ENCODE results near the gene EFNB3. TPM values are rescaled to one million over a fixed set of nuclear protein-coding genes. Genes with fewer than 3 reads are reported as not detected.

Gene EFNB3
- total RNA-seq, 1 experiment from 2014 or later, result 7.7 TPM

GRCh38 chr17:7716901-7717755, 12.1 kb downstream of the EFNB3 start, which contains the start of gene DNAH2:
Gene DNAH2 (plus strand): TSS chr17:7717744. CDS start chr17:7719735, 1,991 bp downstream.
- peak; percentile 88 for DNase-seq (ENCODE audit: low read depth)

- DNase-seq (ENCODE audit: low read depth), result no peak
Measured at GRCh38 chr17:7717756-7718350, 12.9 kb downstream of the EFNB3 start.

DNA sequence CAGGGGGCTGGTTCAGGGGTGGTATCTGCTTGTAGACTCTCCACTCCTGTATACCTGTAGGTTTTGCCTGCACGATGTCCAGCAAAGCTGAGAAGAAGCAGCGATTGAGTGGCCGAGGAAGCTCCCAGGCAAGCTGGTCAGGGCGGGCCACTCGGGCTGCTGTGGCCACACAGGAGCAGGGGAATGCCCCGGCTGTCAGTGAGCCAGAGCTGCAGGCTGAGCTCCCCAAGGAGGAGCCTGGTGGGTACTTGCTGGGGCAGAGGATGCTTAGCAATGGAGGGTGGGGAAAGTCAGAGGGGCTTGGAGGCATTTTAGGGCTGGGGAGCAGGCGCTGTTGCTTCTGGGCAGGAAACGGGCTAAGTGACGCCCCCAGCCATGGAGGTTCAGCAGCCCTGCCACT, 14.7 kb downstream of the EFNB3 start:
- DNase-seq (ENCODE audit: low read depth), result no peak

GRCh38 chr17:7720125-7720524, 15.1 kb downstream of the EFNB3 start:
- no peak for DNase-seq (ENCODE audit: low read depth)

- no peak for DNase-seq (ENCODE audit: low read depth)
Measured at GRCh38 chr17:7721612-7722011, 16.6 kb downstream of the EFNB3 start.

GRCh38 chr17:7727886-7728285, 22.9 kb downstream of the EFNB3 start:
- no peak for DNase-seq (ENCODE audit: low read depth)

GRCh38 chr17:7729816-7730215, 24.8 kb downstream of the EFNB3 start:
- no peak for DNase-seq (ENCODE audit: low read depth)

DNA sequence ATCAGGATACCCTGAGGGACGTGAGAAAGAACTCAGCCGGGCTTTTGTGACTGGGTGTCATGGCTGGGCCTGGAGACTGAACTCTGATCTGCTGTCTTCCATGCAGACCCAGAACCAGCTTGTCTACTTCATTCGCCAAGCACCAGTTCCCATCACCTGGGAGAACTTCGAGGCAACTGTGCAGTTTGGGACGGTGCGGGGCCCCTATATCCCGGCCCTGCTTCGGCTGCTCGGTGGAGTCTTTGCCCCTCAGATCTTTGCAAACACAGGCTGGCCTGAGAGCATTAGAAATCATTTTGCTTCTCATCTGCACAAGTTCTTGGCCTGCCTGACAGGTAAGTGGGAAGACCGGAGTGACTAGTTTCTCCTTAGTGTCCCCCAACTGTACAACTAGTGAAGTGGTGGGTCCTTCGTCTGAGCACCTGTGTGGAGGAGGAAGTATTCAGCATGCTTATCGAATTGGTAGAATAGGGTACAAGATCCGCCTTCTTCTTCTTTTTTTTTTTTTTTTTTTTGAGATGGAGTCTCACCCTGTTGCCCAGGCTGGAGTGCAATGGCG, 28.1 kb downstream of the EFNB3 start:
- DNase-seq (ENCODE audit: low read depth), result no peak

- DNase-seq (ENCODE audit: low read depth), result no peak
Measured at GRCh38 chr17:7737601-7738000, 32.6 kb downstream of the EFNB3 start.

GRCh38 chr17:7739746-7740145, 34.7 kb downstream of the EFNB3 start:
- DNase-seq (ENCODE audit: low read depth), result no peak

GRCh38 chr17:7740481-7741001, 35.5 kb downstream of the EFNB3 start:
- DNase-seq (ENCODE audit: low read depth), result no peak

GRCh38 chr17:7742729-7743128, 37.7 kb downstream of the EFNB3 start:
- DNase-seq (ENCODE audit: low read depth), result no peak

GRCh38 chr17:7744416-7744815, 39.4 kb downstream of the EFNB3 start:
- DNase-seq (ENCODE audit: low read depth), result no peak

- DNase-seq (ENCODE audit: low read depth), result peak; percentile 91
Measured at GRCh38 chr17:7745748-7746470, 40.9 kb downstream of the EFNB3 start.

DNA sequence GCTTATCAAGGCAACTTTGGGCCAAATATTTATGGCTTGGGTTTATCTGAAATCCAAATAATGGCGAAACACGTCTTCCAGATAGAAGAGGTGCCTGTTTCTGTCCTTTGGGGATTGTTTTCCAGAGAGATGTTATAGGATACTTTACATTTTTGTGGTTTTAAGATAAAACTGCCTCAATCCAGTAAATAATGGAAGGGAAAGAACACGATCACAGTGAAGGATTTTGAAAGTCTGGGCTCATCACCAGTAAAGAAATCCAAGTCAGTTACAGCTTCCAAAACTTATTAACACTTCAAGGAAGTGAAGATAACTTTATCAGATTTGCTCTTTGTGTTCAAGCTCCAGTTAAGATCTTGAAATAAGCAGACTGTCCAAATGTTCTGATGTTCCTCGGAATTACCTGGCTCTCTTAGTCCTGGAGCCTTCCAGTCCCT, 42.7 kb downstream of the EFNB3 start:
- no peak for DNase-seq (ENCODE audit: low read depth)

DNA sequence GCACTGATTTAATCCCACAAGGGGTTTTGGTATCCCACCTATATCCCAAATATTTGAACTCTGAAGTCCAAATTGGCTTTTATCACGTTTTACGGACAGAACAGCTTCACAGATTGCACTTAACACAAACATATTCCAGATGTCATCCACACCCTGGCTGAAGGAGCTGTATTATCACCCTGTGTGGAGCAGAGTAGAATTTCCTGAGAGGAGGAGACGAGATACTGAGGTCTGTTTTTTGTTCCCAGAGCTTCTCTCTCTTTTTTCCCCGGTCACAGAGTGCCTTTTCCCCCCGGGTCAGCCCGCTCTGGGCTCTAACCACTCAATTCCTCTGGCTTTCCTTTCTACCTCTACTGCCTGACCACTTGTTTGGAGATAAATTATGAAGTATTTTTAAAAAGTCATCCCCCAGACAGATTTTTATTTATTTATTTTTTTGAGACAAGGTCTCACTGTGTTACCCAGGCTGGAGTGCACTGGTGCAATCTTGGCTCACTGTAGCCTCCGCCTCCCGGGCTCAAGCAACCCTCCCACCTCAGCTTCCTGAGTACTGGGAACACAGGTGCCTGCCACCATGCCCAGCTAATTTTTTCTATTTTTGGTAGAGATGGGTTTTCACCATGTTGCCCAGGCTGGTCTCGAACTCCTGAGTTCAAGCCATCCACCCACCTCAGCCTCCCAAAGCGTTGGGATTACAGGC, 43.2 kb downstream of the EFNB3 start:
- DNase-seq (ENCODE audit: low read depth), result no peak

DNA sequence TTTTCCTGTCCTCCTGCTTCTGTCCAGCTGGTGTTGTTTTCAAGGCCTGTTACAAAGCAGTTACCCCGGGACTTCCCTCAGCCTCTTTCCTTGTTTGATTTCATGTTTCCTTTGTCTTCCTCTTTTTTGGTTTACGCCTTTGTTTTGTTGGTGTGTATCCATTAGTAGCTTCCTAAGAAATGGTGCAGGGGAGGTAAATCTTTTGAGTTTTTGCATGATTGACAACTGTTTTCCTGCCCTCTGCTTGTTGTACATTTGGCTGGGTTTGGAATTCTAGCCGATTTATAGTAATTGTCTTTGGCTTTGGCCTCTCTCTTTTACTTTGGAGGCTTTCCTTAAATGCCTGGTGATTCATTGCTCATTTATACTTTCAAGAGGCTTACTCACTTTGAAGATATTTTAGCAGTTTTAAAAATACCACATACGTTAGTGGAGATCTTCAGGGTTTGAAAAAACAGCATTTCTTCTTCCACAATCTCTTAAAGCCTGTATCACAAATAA, 45.4 kb downstream of the EFNB3 start:
- DNase-seq (ENCODE audit: low read depth), result peak; percentile 90

- DNase-seq (ENCODE audit: low read depth), result no peak
Measured at GRCh38 chr17:7754656-7755055, 49.7 kb downstream of the EFNB3 start.

DNA sequence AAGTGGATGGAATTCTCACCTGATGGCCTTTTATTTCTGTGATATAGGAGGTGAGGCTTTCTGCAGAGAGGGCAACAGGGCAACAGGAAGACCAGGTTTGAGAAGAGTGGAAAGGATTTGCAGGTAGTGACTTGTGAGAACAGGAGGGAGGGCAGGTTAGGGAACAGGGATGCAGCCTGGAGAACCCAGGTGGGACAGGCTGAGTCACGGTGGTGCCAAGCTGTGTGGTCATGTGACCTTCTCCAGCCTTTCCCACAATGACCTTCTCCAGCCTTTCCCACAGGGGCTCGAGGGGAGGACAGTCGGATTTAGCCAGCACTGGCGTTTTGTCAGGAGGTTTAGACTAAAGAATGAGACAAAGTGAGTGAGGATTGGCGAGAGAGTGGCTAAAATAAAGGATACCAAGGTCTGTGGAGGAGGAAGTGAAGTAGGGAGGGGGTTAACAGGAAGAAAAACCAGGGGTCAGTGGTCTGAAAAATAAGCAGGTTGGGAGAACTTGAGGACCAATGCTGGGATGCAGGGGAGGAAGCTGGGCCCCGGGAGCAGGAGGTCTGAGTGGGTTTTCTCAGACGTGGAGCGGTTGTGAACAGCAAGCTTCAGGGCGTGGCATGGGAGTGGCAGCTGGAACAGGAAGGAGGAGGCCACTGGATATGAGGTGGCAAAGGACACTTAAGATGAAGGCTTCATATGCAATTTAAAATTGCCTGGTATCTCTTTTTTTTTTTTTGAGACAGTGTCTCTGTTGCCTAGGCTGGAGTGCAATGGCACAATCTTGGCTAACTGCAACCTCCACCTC, 50.3 kb downstream of the EFNB3 start:
- DNase-seq (ENCODE audit: low read depth), result no peak

DNA sequence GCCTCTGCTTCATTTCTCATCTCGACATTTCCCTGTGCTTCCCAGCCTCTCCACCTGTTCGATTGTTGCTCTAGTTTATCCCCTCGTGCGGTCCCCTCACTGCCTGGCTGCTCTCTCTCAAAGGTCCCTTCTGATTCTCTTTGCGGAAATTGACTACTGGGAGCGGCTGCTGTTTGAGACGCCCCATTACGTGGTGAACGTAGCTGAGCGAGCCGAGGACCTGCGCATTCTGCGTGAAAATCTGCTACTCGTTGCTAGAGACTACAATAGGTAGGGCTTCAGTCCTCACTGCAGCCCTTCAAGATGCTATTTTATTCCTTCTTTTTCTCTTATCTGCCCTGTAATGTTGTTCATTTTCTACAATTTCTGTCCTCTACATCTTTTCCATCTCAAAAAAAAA, 52.0 kb downstream of the EFNB3 start:
- DNase-seq (ENCODE audit: low read depth), result no peak

All from HT1080 (cell line).